Hepatic stellate cell (primary cell): ENCODE measurements around the gene C17orf107.

ENCODE experiments used
- DNase-seq: peaks from one replicate; pipeline ENCODE4 v3.0.0; 2011; ENCODE audit warnings: low spot score

Gene C17orf107

DNA sequence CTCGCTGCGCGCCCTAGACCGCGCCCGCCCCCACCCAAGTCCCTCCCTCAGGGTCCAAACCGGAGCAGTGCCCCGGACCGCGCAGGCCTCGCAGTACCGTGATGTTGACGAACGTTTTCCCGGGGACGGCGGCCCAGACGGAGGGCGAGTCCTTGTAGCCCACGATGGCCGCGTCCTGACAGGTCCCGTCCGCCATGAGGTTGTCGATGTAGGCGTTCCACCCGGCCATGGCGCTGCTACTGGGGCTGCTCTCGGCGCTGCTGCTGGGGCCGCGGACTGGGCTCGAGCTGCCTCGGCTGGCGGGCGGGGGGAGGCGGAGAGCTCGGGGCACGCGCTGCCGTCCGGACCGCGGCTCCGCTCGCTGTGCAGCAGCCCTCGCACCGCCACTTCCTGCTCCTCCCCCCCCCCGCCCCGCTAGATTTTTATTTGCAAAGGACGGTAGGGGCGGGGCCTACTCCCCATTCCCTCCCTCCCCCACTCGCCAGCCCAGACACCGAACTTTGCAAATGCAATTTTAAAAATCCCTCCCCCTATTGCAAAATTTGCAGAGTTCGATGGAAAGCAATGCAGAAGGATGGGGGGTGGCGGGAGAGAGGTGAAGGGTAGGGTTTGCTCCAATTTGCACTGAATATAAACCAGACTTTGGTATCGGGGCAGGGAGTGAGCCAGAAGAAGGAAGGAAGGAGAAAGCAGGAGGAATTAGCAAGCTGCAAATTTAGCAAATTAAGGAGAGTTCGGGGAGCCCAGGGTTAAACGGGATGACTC is 49.0 kb downstream of the C17orf107 start, which contains the start of gene PFN1:
Gene PFN1 (minus strand): TSS at position 365 of the 765 bp plus-strand sequence. CDS start 136 bp downstream, at position 229.
- peak; percentile 94 for DNase-seq

DNA sequence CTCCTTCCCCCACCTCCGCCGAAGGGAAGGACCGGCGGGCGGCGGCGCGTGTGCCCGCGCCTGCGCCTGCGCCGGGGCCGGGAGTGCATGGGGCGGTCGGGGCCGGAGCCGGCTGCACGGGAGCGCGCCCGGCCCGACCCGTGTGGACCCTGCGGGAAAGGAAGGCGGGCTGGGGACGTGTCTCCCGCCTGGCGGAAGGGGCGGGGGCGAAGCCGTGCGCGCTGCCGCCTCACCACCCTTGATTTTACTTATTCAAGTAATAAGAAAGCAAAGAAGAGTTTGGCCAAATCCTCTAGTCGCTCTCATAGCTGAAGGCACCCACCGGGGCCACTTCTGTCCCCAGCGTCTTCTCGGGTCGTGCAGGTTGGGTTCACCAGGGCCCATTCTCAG is 49.6 kb downstream of the C17orf107 start:
- peak; percentile 98 for DNase-seq

GRCh38 chr17:4949321-4950074 is 50.2 kb downstream of the C17orf107 start:
- peak; percentile 66 for DNase-seq

DNA sequence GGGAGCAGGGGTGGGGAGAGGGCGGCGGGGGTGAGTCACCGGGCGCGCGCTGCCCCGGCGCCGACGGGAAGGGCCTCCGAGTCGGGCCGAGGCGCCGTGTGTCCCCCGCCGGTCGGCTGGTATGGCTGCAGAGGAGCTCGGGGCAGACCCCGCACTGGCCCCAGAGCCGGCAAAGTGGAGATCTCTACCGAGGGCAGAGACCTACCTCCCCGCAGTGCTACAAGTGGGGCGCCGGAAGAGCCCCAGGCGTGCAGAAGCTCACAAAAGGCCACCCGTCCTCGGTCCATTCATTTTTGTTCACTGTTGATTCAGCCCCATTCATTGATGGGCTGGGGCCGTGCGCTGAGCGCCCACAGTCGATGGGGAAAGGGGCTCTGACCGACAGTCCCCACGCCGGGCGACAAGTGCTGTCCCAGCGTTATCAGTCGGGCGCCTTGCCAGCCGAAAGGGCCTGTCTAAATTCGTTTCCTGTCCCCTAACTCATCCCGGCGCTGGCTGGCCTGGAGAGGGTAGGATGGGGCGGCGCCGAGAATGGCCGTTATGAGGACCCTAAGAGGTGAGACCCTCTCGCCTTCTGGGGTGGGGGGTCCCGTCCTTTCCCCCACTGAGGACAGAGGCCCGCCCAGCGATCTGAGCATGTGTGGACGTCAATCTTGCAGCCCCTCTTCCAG is 50.9 kb downstream of the C17orf107 start:
- DNase-seq: no peak

DNA sequence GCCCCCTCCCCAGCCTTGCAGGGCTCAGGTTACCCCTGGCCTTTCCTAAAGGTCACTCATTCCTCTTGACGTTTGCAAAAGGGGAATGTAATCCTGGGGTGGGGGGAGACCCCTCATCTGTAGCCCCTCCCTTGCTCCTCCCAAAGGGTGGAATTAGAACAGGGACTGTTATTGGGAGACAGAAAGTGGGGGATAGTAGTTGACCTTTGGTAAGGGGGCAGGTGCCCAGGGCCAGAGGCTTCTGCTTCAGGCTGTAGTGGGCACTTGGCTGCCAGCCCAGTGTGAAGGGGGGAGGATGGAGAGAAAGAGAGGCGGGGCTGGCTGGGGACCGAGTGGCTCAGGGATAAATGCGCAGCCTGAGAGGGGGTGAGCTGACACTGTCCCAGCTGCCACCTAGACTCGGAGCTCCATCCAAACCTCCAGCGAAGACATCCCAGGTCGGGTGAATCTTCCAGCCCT is 51.4 kb downstream of the C17orf107 start, which contains the start of gene ENO3:
Gene ENO3 (plus strand): TSS at position 374 of the 459 bp plus-strand sequence. CDS start 711 bp downstream, outside the sequence.
- no peak for DNase-seq

DNA sequence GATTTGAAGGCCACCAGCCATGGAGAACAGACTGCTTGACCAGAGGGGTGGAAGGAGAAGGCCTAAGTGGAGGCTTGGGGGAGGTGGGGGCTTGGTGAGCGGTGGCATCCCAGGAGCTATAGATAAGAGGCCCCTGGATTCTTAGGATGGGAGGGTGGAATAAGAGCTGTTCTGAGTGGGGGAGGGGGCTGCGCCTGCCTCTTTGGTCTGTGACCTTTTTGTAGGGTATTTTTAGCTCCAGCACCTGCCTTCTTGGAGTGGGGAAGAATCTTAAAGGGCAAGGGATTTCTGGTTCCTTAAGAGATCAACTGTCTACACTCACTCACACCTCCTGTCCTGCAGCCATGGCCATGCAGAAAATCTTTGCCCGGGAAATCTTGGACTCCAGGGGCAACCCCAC is 52.1 kb downstream of the C17orf107 start:
- DNase-seq: no peak
